HepG2 (cell line): ENCODE measurements around the gene DNAL4. TPM values are rescaled to one million over a fixed set of nuclear protein-coding genes. Genes with fewer than 3 reads are reported as not detected.
A peak's percentile ranks its signal among the peaks of the same experiment; 100 is the strongest.

ENCODE experiments used
- AGO1 ChIP-seq: fragments of 200-400 bp; formaldehyde crosslinking; IDR thresholded peaks from 2 replicates; pipeline ENCODE4 v1.6.1; 2017; ENCODE audit warnings: mild to moderate bottlenecking, low read depth, low read length, moderate library complexity; ENCODE audit not compliant: poor library complexity, severe bottlenecking
- DMTF1 ChIP-seq: sonication (generic); formaldehyde crosslinking; IDR thresholded peaks from 2 replicates; pipeline ENCODE4 v1.4.0; 2020; ENCODE audit warnings: mild to moderate bottlenecking, missing genetic modification reagents
- FOXM1 ChIP-seq: sonication (generic); formaldehyde crosslinking; IDR thresholded peaks from 2 replicates; pipeline ENCODE4 v1.5.0; 2020; ENCODE audit warnings: missing genetic modification reagents
- GTF3A ChIP-seq: sonication (generic); formaldehyde crosslinking; conservative IDR thresholded peaks from 2 replicates; pipeline ENCODE4 v1.4.0; 2020; ENCODE audit warnings: mild to moderate bottlenecking, missing genetic modification reagents
- HMGA1 ChIP-seq: sonication (generic); formaldehyde crosslinking; conservative IDR thresholded peaks from 2 replicates; pipeline ENCODE4 v1.4.0; 2020; ENCODE audit warnings: missing genetic modification reagents
- HOXD1 ChIP-seq: sonication (generic); formaldehyde crosslinking; IDR thresholded peaks from 2 replicates; pipeline ENCODE4 v1.5.0; 2020; ENCODE audit warnings: missing genetic modification reagents
- PRDM15 ChIP-seq: sonication (generic); formaldehyde crosslinking; IDR thresholded peaks from 2 replicates; pipeline ENCODE4 v1.4.0; 2020; ENCODE audit warnings: missing genetic modification reagents
- SOX13 ChIP-seq, 3 experiments: fragments of 450-650 bp in 1 of 3; sonication (generic) in 1 of 3; formaldehyde crosslinking in 1 of 3; IDR thresholded peaks in 2 of 3; conservative IDR thresholded peaks in 1 of 3; 2 replicates each; pipeline versions ENCODE4 v1.5.0 to v1.6.1; 2016 to 2020; ENCODE audit warnings: antibody characterized with exemption in 1 of 3, mild to moderate bottlenecking in 1 of 3, missing compliant biosample characterization in 1 of 3, missing genetic modification reagents in 1 of 3, moderate library complexity in 1 of 3
- ZFP91 ChIP-seq: sonication (generic); formaldehyde crosslinking; IDR thresholded peaks from 2 replicates; pipeline ENCODE4 v1.9.0; 2022; ENCODE audit warnings: missing genetic modification reagents, mild to moderate bottlenecking, borderline replicate concordance
- polyA plus RNA-seq, 8 experiments: library from polyadenylated mRNA; depleted of rRNA in 3 of 8; stranded (reverse) in 7 of 8; unstranded in 1 of 8; fragments of >200 nt; fragmentation: Illumina TruSeq in 4 of 8; extraction: Trizol in 4 of 8; gene quantifications; 2 replicates each; pipeline versions ENCODE4 v1.2.1 to v1.2.3, GENCODE V29; 2011 to 2016; ENCODE audit warnings: low read depth in 4 of 8, missing spikeins in 1 of 8, mixed read lengths in 1 of 8; ENCODE audit not compliant: insufficient read depth in 1 of 8
- total RNA-seq, 5 experiments: library from RNA; depleted of rRNA; stranded (reverse); fragments of >200 nt; fragmentation: Illumina TruSeq; extraction: Trizol; gene quantifications; 2 replicates each; pipeline ENCODE4 v1.2.3, GENCODE V29; 2016; ENCODE audit warnings: low read depth in 1 of 5
- TF ChIP-seq, protein P1 (sequence below): sonication (generic); formaldehyde crosslinking; IDR thresholded peaks from 2 replicates; pipeline ENCODE4 v1.5.1; 2020; ENCODE audit warnings: mild to moderate bottlenecking, missing genetic modification reagents, borderline replicate concordance
- TF ChIP-seq, protein P2 (sequence below): sonication (generic); formaldehyde crosslinking; IDR thresholded peaks from 2 replicates; pipeline ENCODE4 v1.4.0; 2020; ENCODE audit warnings: mild to moderate bottlenecking, missing genetic modification reagents

DNAL4 gene
- total and polyA plus RNA-seq, 2 of the 13 experiments (the other 11 are each of a cell fraction or from before 2014, with no cell fraction given), result 8.0 to 10.7 TPM

DNA sequence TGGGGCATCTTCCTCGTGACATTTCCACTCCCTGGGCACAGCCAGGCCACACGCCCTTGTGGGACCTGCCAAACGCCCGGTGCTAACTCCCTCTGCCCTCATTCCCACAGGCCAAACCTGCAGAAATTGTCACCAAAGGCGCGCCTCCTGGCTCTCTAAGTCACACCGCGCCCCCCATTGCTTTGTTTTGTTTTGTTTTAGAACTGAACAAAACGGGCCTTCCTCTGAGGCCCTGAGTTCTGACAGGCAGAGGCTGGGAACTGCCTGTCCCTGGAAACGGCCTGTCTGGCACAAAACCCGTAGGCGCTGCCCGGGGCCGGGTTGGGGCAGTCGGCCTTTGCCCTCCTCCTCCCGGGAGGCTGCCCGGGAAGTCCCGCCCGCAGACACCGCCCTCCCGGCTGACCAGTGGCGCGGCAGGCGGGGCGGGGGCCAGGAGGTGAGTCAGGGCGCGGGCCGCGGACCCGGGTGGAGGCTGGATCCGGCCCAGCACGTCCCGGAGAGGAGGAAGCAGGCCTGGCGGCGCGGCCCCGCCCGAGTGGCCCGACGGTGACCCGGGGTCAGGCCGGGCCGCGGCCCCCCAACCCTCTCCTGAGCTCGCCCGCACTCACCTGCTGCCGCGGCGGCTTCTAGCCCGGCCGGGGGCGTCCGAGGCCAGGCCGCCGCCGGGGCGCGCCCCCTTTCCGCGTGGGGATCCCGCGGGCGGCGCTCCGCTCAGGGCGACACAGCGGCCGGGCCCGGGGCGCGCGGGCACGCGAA lies 38.6 kb downstream of the DNAL4 start (continued):
- TF ChIP-seq GTF3A (no peak; the same call in 1 of the 2 replicates), PRDM15 (CRISPR knock-in tag) (0 out of 2 replicates have a peak, but pooled peaks have one; percentile 28), HMGA1 (no peak), DMTF1 (CRISPR knock-in tag) (no peak), HOXD1 (CRISPR knock-in tag) (peak; percentile 82; the same call in 1 of the 2 replicates), ZFP91 (CRISPR knock-in tag) (peak; percentile 29; the same call in 1 of the 2 replicates), FOXM1 (CRISPR knock-in tag) (no peak), AGO1 (no peak), SOX13 (IDR thresholded peaks at IDR 0.05) (no peak), SOX13 (CRISPR knock-in tag; conservative IDR thresholded peaks at IDR 0.05 in 1 of 2, IDR thresholded peaks at IDR 0.05 in 1 of 2) (peak in 1 of 2 experiments; percentile 71; a peak in 2 of 4 replicates)
- TF ChIP-seq, protein P1, sequence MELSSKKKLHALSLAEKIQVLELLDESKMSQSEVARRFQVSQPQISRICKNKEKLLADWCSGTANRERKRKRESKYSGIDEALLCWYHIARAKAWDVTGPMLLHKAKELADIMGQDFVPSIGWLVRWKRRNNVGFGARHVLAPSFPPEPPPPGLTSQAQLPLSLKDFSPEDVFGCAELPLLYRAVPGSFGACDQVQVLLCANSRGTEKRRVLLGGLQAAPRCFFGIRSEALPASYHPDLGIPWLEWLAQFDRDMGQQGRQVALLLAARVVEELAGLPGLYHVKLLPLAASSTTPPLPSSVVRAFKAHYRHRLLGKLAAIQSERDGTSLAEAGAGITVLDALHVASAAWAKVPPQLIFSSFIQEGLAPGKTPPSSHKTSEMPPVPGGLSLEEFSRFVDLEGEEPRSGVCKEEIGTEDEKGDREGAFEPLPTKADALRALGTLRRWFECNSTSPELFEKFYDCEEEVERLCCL (CRISPR knock-in tag), result no peak
- TF ChIP-seq, protein P2, sequence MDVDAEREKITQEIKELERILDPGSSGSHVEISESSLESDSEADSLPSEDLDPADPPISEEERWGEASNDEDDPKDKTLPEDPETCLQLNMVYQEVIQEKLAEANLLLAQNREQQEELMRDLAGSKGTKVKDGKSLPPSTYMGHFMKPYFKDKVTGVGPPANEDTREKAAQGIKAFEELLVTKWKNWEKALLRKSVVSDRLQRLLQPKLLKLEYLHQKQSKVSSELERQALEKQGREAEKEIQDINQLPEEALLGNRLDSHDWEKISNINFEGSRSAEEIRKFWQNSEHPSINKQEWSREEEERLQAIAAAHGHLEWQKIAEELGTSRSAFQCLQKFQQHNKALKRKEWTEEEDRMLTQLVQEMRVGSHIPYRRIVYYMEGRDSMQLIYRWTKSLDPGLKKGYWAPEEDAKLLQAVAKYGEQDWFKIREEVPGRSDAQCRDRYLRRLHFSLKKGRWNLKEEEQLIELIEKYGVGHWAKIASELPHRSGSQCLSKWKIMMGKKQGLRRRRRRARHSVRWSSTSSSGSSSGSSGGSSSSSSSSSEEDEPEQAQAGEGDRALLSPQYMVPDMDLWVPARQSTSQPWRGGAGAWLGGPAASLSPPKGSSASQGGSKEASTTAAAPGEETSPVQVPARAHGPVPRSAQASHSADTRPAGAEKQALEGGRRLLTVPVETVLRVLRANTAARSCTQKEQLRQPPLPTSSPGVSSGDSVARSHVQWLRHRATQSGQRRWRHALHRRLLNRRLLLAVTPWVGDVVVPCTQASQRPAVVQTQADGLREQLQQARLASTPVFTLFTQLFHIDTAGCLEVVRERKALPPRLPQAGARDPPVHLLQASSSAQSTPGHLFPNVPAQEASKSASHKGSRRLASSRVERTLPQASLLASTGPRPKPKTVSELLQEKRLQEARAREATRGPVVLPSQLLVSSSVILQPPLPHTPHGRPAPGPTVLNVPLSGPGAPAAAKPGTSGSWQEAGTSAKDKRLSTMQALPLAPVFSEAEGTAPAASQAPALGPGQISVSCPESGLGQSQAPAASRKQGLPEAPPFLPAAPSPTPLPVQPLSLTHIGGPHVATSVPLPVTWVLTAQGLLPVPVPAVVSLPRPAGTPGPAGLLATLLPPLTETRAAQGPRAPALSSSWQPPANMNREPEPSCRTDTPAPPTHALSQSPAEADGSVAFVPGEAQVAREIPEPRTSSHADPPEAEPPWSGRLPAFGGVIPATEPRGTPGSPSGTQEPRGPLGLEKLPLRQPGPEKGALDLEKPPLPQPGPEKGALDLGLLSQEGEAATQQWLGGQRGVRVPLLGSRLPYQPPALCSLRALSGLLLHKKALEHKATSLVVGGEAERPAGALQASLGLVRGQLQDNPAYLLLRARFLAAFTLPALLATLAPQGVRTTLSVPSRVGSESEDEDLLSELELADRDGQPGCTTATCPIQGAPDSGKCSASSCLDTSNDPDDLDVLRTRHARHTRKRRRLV (CRISPR knock-in tag), result 0 out of 2 replicates have a peak, but pooled peaks have one; percentile 22
